Stimulated activated effector memory CD8-positive, alpha-beta T cell treated with anti-CD3 and anti-CD28 coated beads, Interleukin-12 subunit alpha, Interleukin-12 subunit beta, amount 100 ng/mL, for 72 hours (primary cell): ENCODE data around the gene MYOM1.
"Not testable (repeated sequence)": the region's sequence is repeated elsewhere in the genome, so short reads cannot be mapped to it uniquely, and the experiment has no call there.

ENCODE experiments used
- ATAC-seq: fragments of 150-1000 bp; cut with Tn5 transposase; 2 replicates; pipeline ENCODE4 v1.10.0; 2021
- DNase-seq, 2 donors: peaks; one replicate each; pipeline ENCODE4 v3.0.0; 2021 to 2022; ENCODE audit warnings: low spot score in 2 of 2
- H3K27ac Mint-ChIP-seq: one replicate; pipeline ENCODE4 v1.8.0; 2022; ENCODE audit warnings: mild to moderate bottlenecking, mixed read lengths
- H3K36me3 Mint-ChIP-seq: one replicate; pipeline ENCODE4 v1.8.0; 2022; ENCODE audit warnings: mild to moderate bottlenecking, mixed read lengths
- H3K4me1 Mint-ChIP-seq: one replicate; pipeline ENCODE4 v1.8.0; 2022; ENCODE audit warnings: mixed read lengths
- H3K4me3 Mint-ChIP-seq: one replicate; pipeline ENCODE4 v1.8.0; 2022; ENCODE audit warnings: mild to moderate bottlenecking, mixed read lengths
- H3K9me3 Mint-ChIP-seq: one replicate; pipeline ENCODE4 v1.8.0; 2022; ENCODE audit warnings: mixed read lengths

Gene MYOM1

GRCh38 chr18:3035635-3036034 is 184.1 kb downstream of the MYOM1 start:
- no peak for ATAC-seq

GRCh38 chr18:3032721-3033120 is 187.0 kb downstream of the MYOM1 start:
- ATAC-seq (no peak), DNase-seq (no peak)
- Mint-ChIP-seq H3K4me3 (no peak overlapping the region), H3K9me3 (no peaks in the 10 kb centered on the region), H3K4me1 (no peaks in the 10 kb centered on the region), H3K36me3 (no peaks in the 10 kb centered on the region), H3K27ac (no peak overlapping the region)

More at GRCh38 chr18:3035635-3036034, 184.1 kb downstream of the MYOM1 start:
- Mint-ChIP-seq H3K27ac (peak overlapping the region; percentile 32), H3K4me3 (no peak overlapping the region), H3K9me3 (no peaks in the 10 kb centered on the region), H3K4me1 (peaks cover 6% of the 10 kb centered on the region), H3K36me3 (no peaks in the 10 kb centered on the region)
- no peak for DNase-seq

GRCh38 chr18:3029215-3029952 is 190.4 kb downstream of the MYOM1 start:
- H3K27ac Mint-ChIP-seq, result no peak overlapping the region
- H3K9me3 Mint-ChIP-seq, result no peaks in the 10 kb centered on the region
- H3K4me1 Mint-ChIP-seq, result no peaks in the 10 kb centered on the region
- H3K4me3 Mint-ChIP-seq, result no peak overlapping the region
- DNase-seq, result no peak
- no peak for ATAC-seq
- no peaks in the 10 kb centered on the region for H3K36me3 Mint-ChIP-seq

- not testable (repeated sequence) for ATAC-seq, H3K9me3 Mint-ChIP-seq, H3K4me3 Mint-ChIP-seq
Observed at GRCh38 chr18:3028115-3028514, 191.7 kb downstream of the MYOM1 start.

GRCh38 chr18:3027370-3027891 is 192.3 kb downstream of the MYOM1 start:
- H3K4me3 Mint-ChIP-seq, result no peak overlapping the region
- H3K9me3 Mint-ChIP-seq, result no peaks in the 10 kb centered on the region
- no peak overlapping the region for H3K27ac Mint-ChIP-seq
- no peaks in the 10 kb centered on the region for H3K36me3 Mint-ChIP-seq
- no peaks in the 10 kb centered on the region for H3K4me1 Mint-ChIP-seq
- ATAC-seq (no peak), DNase-seq (no peak)

More at GRCh38 chr18:3028115-3028514, 191.7 kb downstream of the MYOM1 start:
- DNase-seq, H3K27ac Mint-ChIP-seq, H3K4me1 Mint-ChIP-seq, H3K36me3 Mint-ChIP-seq: not testable (repeated sequence)

- Mint-ChIP-seq H3K4me1 (no peaks in the 10 kb centered on the region), H3K36me3 (no peaks in the 10 kb centered on the region), H3K27ac (no peak overlapping the region), H3K9me3 (no peaks in the 10 kb centered on the region), H3K4me3 (no peak overlapping the region)
- DNase-seq (no peak), ATAC-seq (no peak)
Observed at GRCh38 chr18:3025544-3025943, 194.2 kb downstream of the MYOM1 start.

GRCh38 chr18:3023603-3024002 is 196.2 kb downstream of the MYOM1 start:
- not testable (repeated sequence) for H3K27ac Mint-ChIP-seq, H3K36me3 Mint-ChIP-seq, ATAC-seq, DNase-seq, H3K9me3 Mint-ChIP-seq, H3K4me1 Mint-ChIP-seq, H3K4me3 Mint-ChIP-seq
